ENCODE results near the gene AMIGO1.

DNA sequence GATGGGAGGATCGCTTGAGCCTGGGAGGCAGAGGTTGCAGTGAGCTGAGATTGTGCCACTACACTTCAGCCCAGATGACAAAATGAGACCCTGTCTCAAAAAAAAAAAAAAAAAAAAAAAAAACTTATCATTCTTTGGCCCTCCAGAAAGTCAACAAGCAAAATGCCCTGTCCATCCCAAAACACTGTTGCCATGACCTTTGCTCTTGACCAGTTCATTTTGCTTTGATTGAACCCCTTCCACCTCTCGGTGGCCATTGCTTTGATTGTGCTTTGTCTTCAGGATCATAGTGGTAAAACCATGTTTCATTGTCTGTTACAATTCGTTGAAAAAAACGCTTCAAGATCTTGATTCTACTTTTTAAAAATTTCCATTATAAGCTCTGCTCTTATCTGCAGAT is 51.7 kb downstream of the AMIGO1 start:
- no peak for TF ChIP-seq POLR2A (IDR thresholded peaks at IDR 0.05)
- TF ChIP-seq, protein P1, sequence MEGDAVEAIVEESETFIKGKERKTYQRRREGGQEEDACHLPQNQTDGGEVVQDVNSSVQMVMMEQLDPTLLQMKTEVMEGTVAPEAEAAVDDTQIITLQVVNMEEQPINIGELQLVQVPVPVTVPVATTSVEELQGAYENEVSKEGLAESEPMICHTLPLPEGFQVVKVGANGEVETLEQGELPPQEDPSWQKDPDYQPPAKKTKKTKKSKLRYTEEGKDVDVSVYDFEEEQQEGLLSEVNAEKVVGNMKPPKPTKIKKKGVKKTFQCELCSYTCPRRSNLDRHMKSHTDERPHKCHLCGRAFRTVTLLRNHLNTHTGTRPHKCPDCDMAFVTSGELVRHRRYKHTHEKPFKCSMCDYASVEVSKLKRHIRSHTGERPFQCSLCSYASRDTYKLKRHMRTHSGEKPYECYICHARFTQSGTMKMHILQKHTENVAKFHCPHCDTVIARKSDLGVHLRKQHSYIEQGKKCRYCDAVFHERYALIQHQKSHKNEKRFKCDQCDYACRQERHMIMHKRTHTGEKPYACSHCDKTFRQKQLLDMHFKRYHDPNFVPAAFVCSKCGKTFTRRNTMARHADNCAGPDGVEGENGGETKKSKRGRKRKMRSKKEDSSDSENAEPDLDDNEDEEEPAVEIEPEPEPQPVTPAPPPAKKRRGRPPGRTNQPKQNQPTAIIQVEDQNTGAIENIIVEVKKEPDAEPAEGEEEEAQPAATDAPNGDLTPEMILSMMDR (IDR thresholded peaks at IDR 0.05) = no peak
- TF ChIP-seq POLR2AphosphoS5 (IDR thresholded peaks at IDR 0.05) = no peak
- TF ChIP-seq EP300 (IDR thresholded peaks at IDR 0.05) = no peak
